HAP-1 (cell line): ENCODE measurements around the gene BHLHE23.

Source experiments
- DNase-seq, 2 experiments: peaks; one replicate each; pipeline ENCODE4 v3.0.0-alpha.2; 2016 to 2020; ENCODE audit warnings: low spot score in 2 of 2
- H3K27me3 ChIP-seq: fragments of 250-450 bp; sonication (Bioruptor Pico); 2 replicates; pipeline ENCODE4 v1.5.1; 2020; ENCODE audit warnings: low read depth, mild to moderate bottlenecking, moderate library complexity
- H3K36me3 ChIP-seq: fragments of 250-450 bp; sonication (Bioruptor Pico); replicated peaks from 2 replicates; pipeline ENCODE4 v1.5.1; 2020; ENCODE audit warnings: mild to moderate bottlenecking
- H3K4me1 ChIP-seq: fragments of 250-450 bp; sonication (Bioruptor Pico); 2 replicates; pipeline ENCODE4 v1.5.1; 2020; ENCODE audit warnings: mild to moderate bottlenecking
- H3K4me3 ChIP-seq: fragments of 250-450 bp; sonication (Bioruptor Pico); 2 replicates; pipeline ENCODE4 v1.5.1; 2020; ENCODE audit warnings: mild to moderate bottlenecking, moderate library complexity
- H3K9me3 ChIP-seq: fragments of 250-450 bp; sonication (Bioruptor Pico); 2 replicates; pipeline ENCODE4 v1.5.1; 2020; ENCODE audit warnings: mild to moderate bottlenecking, moderate library complexity
- in situ Hi-C: fragments of 300-500 bp; cut with MboI; formaldehyde crosslinking; loops from 3 replicates; pipeline ENCODE4 v1.14.3; 2020; ENCODE audit warnings: low sequenced_read_pairs, inconsistent platforms, mixed read lengths

Gene BHLHE23

GRCh38 chr20:63004607-63005364, 2.0 kb downstream of the BHLHE23 start:
- Histone ChIP-seq H3K36me3 (no peaks in the 10 kb centered on the region), H3K9me3 (no peaks in the 10 kb centered on the region), H3K4me1 (no peaks in the 10 kb centered on the region), H3K4me3 (no peak overlapping the region), H3K27me3 (peaks cover 92% of the 10 kb centered on the region)
- no peak for DNase-seq
- in situ Hi-C loops, result loop anchor here (10.0 kb wide), 1 partner anchor 100 kb away; no protein-coding TSS in a partner anchor

- H3K36me3 ChIP-seq, result no peaks in the 10 kb centered on the region
Measured at GRCh38 chr20:63003546-63003945, 3.2 kb downstream of the BHLHE23 start.

GRCh38 chr20:63002511-63002910, 4.3 kb downstream of the BHLHE23 start:
- in situ Hi-C loops, result loop anchor here (10.0 kb wide), 1 partner anchor 98 kb away; no protein-coding TSS in a partner anchor
- Histone ChIP-seq H3K27me3 (peaks cover 93% of the 10 kb centered on the region), H3K9me3 (no peaks in the 10 kb centered on the region), H3K36me3 (no peaks in the 10 kb centered on the region), H3K4me1 (no peaks in the 10 kb centered on the region), H3K4me3 (no peak overlapping the region)
- no peak for DNase-seq

More at GRCh38 chr20:63003546-63003945, 3.2 kb downstream of the BHLHE23 start:
- H3K9me3 ChIP-seq, result no peaks in the 10 kb centered on the region
- H3K4me1 ChIP-seq, result no peaks in the 10 kb centered on the region
- DNase-seq, result no peak
- H3K4me3 ChIP-seq, result no peak overlapping the region
- in situ Hi-C loops, result loop anchor here (10.0 kb wide), 1 partner anchor 99 kb away; no protein-coding TSS in a partner anchor
- peaks cover 96% of the 10 kb centered on the region for H3K27me3 ChIP-seq

DNA sequence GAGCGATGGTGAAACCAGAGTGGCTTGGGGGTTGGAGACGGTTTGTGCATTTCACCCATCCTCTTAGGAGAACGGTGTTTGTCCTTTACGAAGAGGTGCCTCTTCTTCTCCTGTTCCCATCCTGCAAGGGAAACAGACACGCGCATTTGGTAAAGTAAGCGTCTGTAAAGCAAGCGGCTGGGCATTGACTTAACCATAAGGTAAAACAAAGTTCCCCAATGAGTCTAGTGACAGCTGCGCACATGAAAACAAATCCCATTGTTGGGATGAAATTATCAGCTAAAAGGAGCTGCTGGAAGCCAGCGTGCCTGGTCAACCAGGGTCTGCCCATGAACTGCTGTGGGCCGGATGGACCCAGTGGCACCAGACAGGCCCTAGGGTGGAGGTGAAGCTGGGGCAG, 5.8 kb downstream of the BHLHE23 start:
- Histone ChIP-seq H3K4me3 (no peak overlapping the region), H3K9me3 (no peaks in the 10 kb centered on the region), H3K4me1 (no peaks in the 10 kb centered on the region), H3K27me3 (peaks cover 91% of the 10 kb centered on the region), H3K36me3 (no peaks in the 10 kb centered on the region)
- DNase-seq, result no peak
- in situ Hi-C loops, result loop anchor here (10.0 kb wide), 1 partner anchor 96 kb away; no protein-coding TSS in a partner anchor

DNA sequence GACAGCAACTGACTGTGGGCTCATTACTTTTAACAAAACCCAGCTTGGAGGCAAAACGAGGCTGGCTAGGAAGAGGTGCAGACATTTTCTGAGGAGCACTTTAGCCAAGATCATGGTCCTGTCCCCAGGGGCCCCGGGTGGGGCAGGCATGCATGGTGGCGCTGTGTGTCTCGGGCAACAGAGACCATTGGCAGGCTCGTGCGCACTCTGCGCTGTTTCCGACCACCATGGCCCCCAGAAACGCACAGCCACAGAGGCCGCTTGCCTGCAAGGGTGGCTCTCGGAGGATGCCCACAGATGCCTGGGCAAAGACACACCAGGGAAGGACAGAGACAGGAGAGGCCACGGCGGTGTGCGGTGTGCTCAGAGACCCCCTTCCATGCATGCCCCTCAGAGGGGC, 6.7 kb downstream of the BHLHE23 start:
- Histone ChIP-seq H3K4me3 (no peak overlapping the region), H3K27me3 (peaks cover 88% of the 10 kb centered on the region), H3K9me3 (no peaks in the 10 kb centered on the region), H3K4me1 (no peaks in the 10 kb centered on the region), H3K36me3 (no peaks in the 10 kb centered on the region)
- DNase-seq, result no peak
- in situ Hi-C loops, result loop anchor here (10.0 kb wide), 1 partner anchor 95 kb away; no protein-coding TSS in a partner anchor

- H3K9me3 ChIP-seq, result no peaks in the 10 kb centered on the region
- no peaks in the 10 kb centered on the region for H3K4me1 ChIP-seq
- H3K4me3 ChIP-seq, result no peak overlapping the region
- no peak for DNase-seq
- no peaks in the 10 kb centered on the region for H3K36me3 ChIP-seq
- peaks cover 86% of the 10 kb centered on the region for H3K27me3 ChIP-seq
- in situ Hi-C loops, result no loop called here
Measured at GRCh38 chr20:62999580-62999979, 7.2 kb downstream of the BHLHE23 start.

- Histone ChIP-seq H3K4me1 (no peaks in the 10 kb centered on the region), H3K9me3 (no peaks in the 10 kb centered on the region), H3K27me3 (peaks cover 80% of the 10 kb centered on the region), H3K4me3 (no peak overlapping the region), H3K36me3 (no peaks in the 10 kb centered on the region)
- in situ Hi-C loops, result no loop called here
- DNase-seq, result no peak
Measured at GRCh38 chr20:62998449-62998848, 8.3 kb downstream of the BHLHE23 start.

DNA sequence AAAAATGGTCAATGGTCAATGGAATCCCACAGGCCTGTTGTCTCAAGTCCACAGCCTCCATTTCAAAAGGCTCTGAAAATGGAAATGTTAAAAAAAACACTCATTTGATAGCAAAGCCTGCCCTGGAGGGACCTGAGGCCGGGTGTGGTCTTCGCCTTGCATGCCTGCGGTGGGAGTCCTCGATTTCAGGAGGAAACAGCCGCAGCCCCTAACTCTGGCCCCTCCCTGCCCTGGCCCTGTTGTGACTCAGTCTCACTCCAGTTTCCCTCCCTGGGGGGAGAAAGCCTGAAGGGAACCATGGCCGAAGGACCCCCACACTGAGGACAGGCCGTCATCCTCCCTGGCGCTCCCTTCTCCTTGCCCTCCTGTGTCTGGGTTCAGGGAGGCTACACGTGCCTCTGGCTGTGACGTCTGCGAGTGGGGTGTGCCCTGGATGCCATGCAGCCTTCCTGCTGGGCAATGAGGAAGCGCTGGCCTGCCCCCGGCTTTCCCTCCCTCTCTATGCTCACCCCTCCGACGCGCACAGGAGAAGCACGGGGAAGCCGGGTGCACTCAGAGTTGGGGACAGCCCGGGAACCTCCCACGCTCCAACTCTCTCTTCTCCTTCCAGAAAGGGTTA, 9.2 kb downstream of the BHLHE23 start:
- Histone ChIP-seq H3K36me3 (no peaks in the 10 kb centered on the region), H3K27me3 (peaks cover 72% of the 10 kb centered on the region), H3K4me3 (no peak overlapping the region), H3K4me1 (no peaks in the 10 kb centered on the region), H3K9me3 (no peaks in the 10 kb centered on the region)
- no peak for DNase-seq
- in situ Hi-C loops, result no loop called here

DNA sequence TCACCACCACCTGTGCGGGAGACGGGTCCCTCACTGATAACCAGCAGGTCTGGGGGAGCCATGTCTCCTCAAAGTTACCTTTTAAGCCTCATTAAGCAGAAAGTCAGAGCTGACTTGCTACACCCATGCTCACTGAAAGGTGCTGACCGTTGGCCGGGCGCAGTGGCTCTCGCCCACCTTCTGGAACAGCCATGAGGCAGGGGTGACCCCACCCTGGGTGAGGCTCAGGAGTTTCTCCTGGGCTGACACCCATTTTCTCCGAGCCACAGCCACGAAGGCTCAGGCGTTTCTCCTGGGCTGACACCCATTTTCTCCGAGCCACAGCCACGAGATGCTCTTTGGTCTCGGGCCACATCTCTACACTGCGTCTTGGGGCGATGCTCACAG, 10.2 kb downstream of the BHLHE23 start:
- no peaks in the 10 kb centered on the region for H3K4me1 ChIP-seq
- in situ Hi-C loops, result no loop called here
- no peak overlapping the region for H3K4me3 ChIP-seq
- no peaks in the 10 kb centered on the region for H3K36me3 ChIP-seq
- H3K27me3 ChIP-seq, result peaks cover 71% of the 10 kb centered on the region
- DNase-seq, result no peak
- H3K9me3 ChIP-seq, result no peaks in the 10 kb centered on the region

GRCh38 chr20:62995898-62996595, 10.7 kb downstream of the BHLHE23 start:
- no peak for DNase-seq
- Histone ChIP-seq H3K27me3 (peaks cover 72% of the 10 kb centered on the region), H3K9me3 (no peaks in the 10 kb centered on the region), H3K36me3 (no peaks in the 10 kb centered on the region), H3K4me1 (no peaks in the 10 kb centered on the region), H3K4me3 (no peak overlapping the region)
- in situ Hi-C loops, result no loop called here

- Histone ChIP-seq H3K27me3 (peaks cover 72% of the 10 kb centered on the region), H3K9me3 (no peaks in the 10 kb centered on the region), H3K4me1 (no peaks in the 10 kb centered on the region), H3K4me3 (no peak overlapping the region), H3K36me3 (no peaks in the 10 kb centered on the region)
- in situ Hi-C loops, result no loop called here
- DNase-seq, result no peak
Measured at GRCh38 chr20:62995481-62995880, 11.3 kb downstream of the BHLHE23 start.

DNA sequence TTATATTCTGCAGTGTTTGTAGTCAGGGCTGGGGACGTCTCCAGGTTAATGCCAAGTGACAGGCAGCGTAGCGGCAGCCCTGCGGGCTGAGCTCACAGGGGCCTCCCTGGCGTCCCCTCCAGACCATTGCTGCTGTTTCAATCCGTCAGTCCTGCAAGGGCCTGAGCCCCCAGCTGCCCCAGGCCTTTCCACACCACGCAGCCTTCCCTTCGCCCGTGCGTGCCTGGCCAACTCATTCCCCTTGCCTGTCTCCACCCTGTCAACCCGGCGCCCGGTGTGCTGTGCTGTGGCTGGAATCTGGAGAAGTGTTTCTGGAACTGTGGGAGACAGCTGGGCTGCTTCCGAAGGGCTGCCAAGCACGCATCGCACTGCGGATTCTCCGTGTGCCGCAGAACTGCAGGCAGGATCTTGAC, 11.9 kb downstream of the BHLHE23 start:
- no peaks in the 10 kb centered on the region for H3K4me1 ChIP-seq
- peaks cover 69% of the 10 kb centered on the region for H3K27me3 ChIP-seq
- in situ Hi-C loops, result no loop called here
- H3K4me3 ChIP-seq, result no peak overlapping the region
- no peak for DNase-seq
- H3K9me3 ChIP-seq, result no peaks in the 10 kb centered on the region
- H3K36me3 ChIP-seq, result no peaks in the 10 kb centered on the region

DNA sequence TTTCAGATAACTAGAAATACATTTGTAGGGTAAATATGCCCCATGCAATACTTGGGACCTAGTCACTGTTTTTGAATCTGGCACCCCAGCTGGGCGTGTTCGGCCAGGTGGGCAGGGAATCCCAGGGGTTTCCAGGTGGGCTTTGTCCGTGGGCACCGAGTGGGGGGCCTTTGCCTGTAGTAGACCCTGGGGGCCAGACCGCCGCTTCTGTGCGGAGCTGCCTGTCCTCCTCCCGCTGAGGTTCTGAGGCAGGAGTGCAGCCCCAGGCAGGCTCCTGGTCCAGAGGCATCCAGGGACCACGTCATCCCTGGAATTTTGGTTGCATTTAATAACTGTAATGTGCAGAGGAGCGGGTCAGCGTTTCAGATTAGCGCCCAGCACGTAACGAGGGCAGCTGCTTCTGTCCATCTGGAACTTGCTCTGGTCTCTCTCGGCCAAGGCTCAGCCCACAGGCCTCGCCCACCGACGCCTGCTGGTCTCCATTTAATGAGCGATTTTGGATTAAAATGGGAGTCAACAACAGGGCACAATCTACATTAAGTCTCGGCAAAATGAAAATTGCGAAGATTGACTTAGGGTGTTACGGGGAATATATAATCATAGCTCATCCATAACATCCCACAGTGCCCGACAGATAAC, 12.8 kb downstream of the BHLHE23 start:
- Histone ChIP-seq H3K27me3 (peaks cover 65% of the 10 kb centered on the region), H3K9me3 (no peaks in the 10 kb centered on the region), H3K4me3 (no peak overlapping the region), H3K36me3 (no peaks in the 10 kb centered on the region), H3K4me1 (no peaks in the 10 kb centered on the region)
- in situ Hi-C loops, result no loop called here
- DNase-seq, result no peak
